ENCODE data around the gene CCDC88C. TPM values are rescaled to one million over a fixed set of nuclear protein-coding genes. Genes with fewer than 3 reads are reported as not detected.

Gene CCDC88C
- total RNA-seq, 1 donor from 2014 or later: 9.2 TPM

DNA sequence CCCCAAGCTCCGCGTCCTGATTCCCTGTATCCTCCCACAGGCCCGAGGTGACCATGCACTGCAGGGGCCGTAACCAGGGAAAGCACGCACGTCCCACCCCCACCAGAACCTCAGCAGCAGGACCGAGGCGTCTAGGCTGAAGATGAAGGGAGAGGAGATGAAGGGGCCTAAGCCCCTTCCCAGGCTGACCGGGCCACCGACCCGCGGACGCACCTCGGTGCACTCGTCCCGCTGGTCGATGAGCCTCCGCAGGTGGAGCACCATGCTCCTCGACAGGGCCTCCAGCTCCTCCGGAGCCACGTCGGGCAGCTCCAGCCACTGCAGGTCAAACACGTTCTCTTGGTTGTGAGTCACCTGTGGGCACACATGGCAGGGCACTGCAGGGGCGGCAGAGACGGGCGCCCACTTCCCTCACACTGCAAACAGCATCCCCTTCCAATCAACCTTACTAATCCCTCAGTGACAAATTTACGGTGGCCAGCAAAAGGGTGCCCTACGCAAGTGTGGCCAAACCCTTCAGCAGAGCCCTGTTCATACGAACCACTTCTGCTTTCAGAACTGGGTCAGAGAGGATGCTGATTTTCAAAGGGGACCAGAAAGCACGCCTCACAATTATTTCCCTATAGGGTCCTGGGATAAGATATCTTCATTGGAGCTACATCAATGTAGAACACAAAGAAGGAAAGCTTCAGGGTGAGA lies 77.8 kb downstream of the CCDC88C start:
- Histone ChIP-seq H3K9me3 (no peaks in the 10 kb centered on the region), H3K27me3 (no peaks in the 10 kb centered on the region), H3K36me3 (no peaks in the 10 kb centered on the region), H3K4me3 (no peak overlapping the region), H3K4me1 (no peaks in the 10 kb centered on the region), H3K27ac (no peak overlapping the region)
- no peak for DNase-seq (ENCODE audit: low spot score in 2 of 2)
- intact Hi-C loops (cut with DNase I): no loop called here
- TF ChIP-seq CTCF (IDR thresholded peaks at IDR 0.05): no peak

DNA sequence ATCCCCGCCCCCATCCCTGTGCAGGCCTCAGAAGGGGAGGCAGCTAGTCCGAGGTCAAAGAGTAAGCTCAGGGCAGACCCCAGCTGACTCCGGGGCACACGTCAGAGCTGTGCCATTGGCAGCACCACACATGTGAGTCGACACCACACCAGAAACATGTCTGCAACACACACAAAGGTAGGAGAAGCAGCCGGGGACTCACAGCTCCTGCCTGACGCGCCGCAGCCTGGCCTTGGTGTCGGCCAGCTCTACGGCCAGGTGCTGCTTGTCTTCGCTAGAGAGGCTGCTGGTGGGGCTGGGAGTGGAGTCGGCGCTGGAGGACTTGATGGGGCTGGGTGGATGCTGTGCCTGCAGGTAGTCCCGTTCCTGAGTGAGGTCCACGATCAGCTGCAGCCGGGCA lies 78.5 kb downstream of the CCDC88C start:
- Histone ChIP-seq H3K27ac (no peak overlapping the region), H3K27me3 (no peaks in the 10 kb centered on the region), H3K4me3 (no peak overlapping the region), H3K36me3 (no peaks in the 10 kb centered on the region), H3K4me1 (no peaks in the 10 kb centered on the region), H3K9me3 (no peaks in the 10 kb centered on the region)
- TF ChIP-seq CTCF (IDR thresholded peaks at IDR 0.05): no peak
- intact Hi-C loops (cut with DNase I): no loop called here
- DNase-seq (ENCODE audit: low spot score in 2 of 2): no peak

- Histone ChIP-seq H3K36me3 (no peaks in the 10 kb centered on the region), H3K27me3 (no peaks in the 10 kb centered on the region), H3K4me1 (no peaks in the 10 kb centered on the region), H3K27ac (no peak overlapping the region), H3K4me3 (no peak overlapping the region), H3K9me3 (no peaks in the 10 kb centered on the region)
- intact Hi-C loops (cut with DNase I): no loop called here
- DNase-seq (ENCODE audit: low spot score in 2 of 2): no peak
- TF ChIP-seq CTCF (IDR thresholded peaks at IDR 0.05): no peak
Measured at GRCh38 chr14:91338379-91338778, 79.2 kb downstream of the CCDC88C start.

GRCh38 chr14:91337699-91338335 lies 79.8 kb downstream of the CCDC88C start:
- Histone ChIP-seq H3K9me3 (no peaks in the 10 kb centered on the region), H3K27ac (no peak overlapping the region), H3K27me3 (no peaks in the 10 kb centered on the region), H3K4me1 (no peaks in the 10 kb centered on the region), H3K36me3 (no peaks in the 10 kb centered on the region), H3K4me3 (no peak overlapping the region)
- TF ChIP-seq CTCF (IDR thresholded peaks at IDR 0.05): no peak
- intact Hi-C loops (cut with DNase I): no loop called here
- no peak for DNase-seq (ENCODE audit: low spot score in 2 of 2)

DNA sequence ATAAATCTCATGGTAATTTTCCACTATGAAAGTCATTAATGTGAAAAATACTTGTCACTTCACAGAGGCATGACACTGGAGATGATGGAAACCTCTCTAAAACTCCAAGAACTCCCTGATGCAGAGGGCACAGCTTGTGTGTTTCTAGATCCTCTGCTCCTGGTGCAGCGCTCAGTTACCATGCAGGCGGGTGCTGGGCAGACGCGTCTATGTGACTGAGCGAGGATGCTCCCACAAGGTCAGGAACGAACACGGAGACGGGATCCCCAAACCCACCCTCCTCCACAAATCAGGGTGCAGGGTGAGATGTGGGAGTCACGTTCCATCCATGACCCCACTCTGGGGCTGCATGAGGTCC lies 81.5 kb downstream of the CCDC88C start:
- Histone ChIP-seq H3K27me3 (no peaks in the 10 kb centered on the region), H3K27ac (no peak overlapping the region), H3K9me3 (no peaks in the 10 kb centered on the region), H3K4me1 (no peaks in the 10 kb centered on the region), H3K36me3 (no peaks in the 10 kb centered on the region), H3K4me3 (no peak overlapping the region)
- no peak for DNase-seq (ENCODE audit: low spot score in 2 of 2)
- intact Hi-C loops (cut with DNase I): no loop called here
- no peak for TF ChIP-seq CTCF (IDR thresholded peaks at IDR 0.05)

All from ascending aorta (tissue), 2 donors.